Lower lobe of right lung (tissue), 2 donors: ENCODE results near the gene DPP7. TPM values are rescaled to one million over a fixed set of nuclear protein-coding genes. Genes with fewer than 3 reads are reported as not detected.

Experiments
- ATAC-seq, 2 donors: fragments of 200-7000 bp; cut with Tn5 transposase; one replicate each; pipeline ENCODE4 v1.9.1; 2020 to 2022; ENCODE audit warnings: mild to moderate bottlenecking in 2 of 2, moderate library complexity in 2 of 2
- DNase-seq: peaks from one replicate; pipeline ENCODE4 v3.0.0-alpha.2; 2020
- H3K27ac ChIP-seq: fragments of 200-600 bp; one replicate; pipeline ENCODE4 v1.8.0; 2022
- H3K27me3 ChIP-seq: fragments of 200-600 bp; one replicate; pipeline ENCODE4 v1.8.0; 2022; ENCODE audit warnings: low read depth
- H3K36me3 ChIP-seq: fragments of 200-600 bp; one replicate; pipeline ENCODE4 v1.8.0; 2022; ENCODE audit warnings: mild to moderate bottlenecking
- H3K4me1 ChIP-seq: fragments of 200-600 bp; one replicate; pipeline ENCODE4 v1.8.0; 2022
- H3K4me3 ChIP-seq: fragments of 200-600 bp; one replicate; pipeline ENCODE4 v1.8.0; 2022; ENCODE audit warnings: mild to moderate bottlenecking
- H3K9me3 ChIP-seq: fragments of 200-600 bp; one replicate; pipeline ENCODE4 v1.8.0; 2022
- intact Hi-C: fragments of 100-400 bp; cut with DNase I; formaldehyde crosslinking; loops from one replicate; pipeline ENCODE4 v1.11.0; 2022
- total RNA-seq: library from RNA; stranded (reverse); fragmentation: NEBNext Ultra II Directional; extraction: Animal tissue kit (Norgen Biotek cat#: 25700); gene quantifications from one replicate; pipeline ENCODE4 v1.2.1, GENCODE V29; 2021
- TF ChIP-seq, protein P1 (sequence below): fragments of 200-600 bp; IDR thresholded peaks from one replicate; pipeline ENCODE4 v1.8.0; 2022; ENCODE audit warnings: antibody characterized with exemption, mild to moderate bottlenecking
- donor health status: DM: no; HTN: yes; CAD: no; lungs with severe emphysema.

Gene DPP7
- total RNA-seq, 1 donor from 2014 or later, result 190 TPM

DNA sequence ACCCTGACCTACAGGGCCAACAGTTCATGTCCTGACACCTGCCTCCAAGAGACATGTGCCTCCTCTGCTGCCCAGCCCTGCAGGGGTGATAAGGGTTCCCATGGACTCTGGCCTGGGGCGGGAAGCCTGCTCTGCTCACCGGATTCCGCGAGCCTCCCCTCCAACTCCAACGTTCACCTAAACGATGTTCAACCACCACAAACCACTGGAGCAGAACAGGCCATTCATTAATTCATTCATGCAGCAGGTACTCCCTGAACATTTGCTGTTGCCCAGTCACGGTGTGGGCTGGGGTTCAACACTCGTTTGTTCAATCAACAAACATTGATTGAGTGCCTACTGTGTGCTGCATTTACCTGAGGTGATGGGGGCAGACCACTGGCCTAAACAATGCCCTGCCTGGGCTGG lies 40.5 kb downstream of the DPP7 start:
- no peak overlapping the region for H3K27ac ChIP-seq
- ATAC-seq (no peak), DNase-seq (no peak)
- TF ChIP-seq, protein P1, sequence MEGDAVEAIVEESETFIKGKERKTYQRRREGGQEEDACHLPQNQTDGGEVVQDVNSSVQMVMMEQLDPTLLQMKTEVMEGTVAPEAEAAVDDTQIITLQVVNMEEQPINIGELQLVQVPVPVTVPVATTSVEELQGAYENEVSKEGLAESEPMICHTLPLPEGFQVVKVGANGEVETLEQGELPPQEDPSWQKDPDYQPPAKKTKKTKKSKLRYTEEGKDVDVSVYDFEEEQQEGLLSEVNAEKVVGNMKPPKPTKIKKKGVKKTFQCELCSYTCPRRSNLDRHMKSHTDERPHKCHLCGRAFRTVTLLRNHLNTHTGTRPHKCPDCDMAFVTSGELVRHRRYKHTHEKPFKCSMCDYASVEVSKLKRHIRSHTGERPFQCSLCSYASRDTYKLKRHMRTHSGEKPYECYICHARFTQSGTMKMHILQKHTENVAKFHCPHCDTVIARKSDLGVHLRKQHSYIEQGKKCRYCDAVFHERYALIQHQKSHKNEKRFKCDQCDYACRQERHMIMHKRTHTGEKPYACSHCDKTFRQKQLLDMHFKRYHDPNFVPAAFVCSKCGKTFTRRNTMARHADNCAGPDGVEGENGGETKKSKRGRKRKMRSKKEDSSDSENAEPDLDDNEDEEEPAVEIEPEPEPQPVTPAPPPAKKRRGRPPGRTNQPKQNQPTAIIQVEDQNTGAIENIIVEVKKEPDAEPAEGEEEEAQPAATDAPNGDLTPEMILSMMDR, result no peak
- no peak overlapping the region for H3K4me3 ChIP-seq
- H3K4me1 ChIP-seq, result peaks cover 27% of the 10 kb centered on the region
- H3K36me3 ChIP-seq, result peaks cover 6% of the 10 kb centered on the region
- peaks cover 8% of the 10 kb centered on the region for H3K27me3 ChIP-seq
- intact Hi-C loops, result no loop called here
- H3K9me3 ChIP-seq, result no peaks in the 10 kb centered on the region

DNA sequence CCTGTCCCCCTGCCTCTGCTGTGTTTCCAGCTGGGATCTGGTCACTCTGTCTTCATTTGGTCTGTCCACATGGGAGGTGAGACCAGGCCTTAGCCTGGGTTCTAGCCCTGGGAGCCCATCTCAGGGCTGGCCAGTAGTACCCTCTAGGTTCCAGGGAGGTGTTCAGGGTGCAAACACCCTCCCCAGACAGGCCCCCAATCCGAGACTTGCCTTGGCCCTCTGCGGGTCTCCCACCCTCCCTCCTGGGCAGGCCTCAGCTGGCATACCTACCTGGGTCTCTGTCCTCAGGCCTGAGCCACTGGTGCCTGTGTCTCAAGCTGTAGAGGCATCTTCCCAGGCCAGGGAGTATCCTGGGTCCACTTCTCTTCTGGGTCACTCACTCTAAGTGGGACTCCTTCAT lies 43.3 kb downstream of the DPP7 start:
- ATAC-seq, result no peak
- peaks cover 14% of the 10 kb centered on the region for H3K27me3 ChIP-seq
- H3K27ac ChIP-seq, result peak overlapping the region; percentile 69
- H3K9me3 ChIP-seq, result no peaks in the 10 kb centered on the region
- intact Hi-C loops, result no loop called here
- peak overlapping the region; percentile 49 for H3K4me3 ChIP-seq
- peaks cover 12% of the 10 kb centered on the region for H3K4me1 ChIP-seq
- TF ChIP-seq, protein P1, result no peak
- DNase-seq, result peak; percentile 37
- H3K36me3 ChIP-seq, result no peaks in the 10 kb centered on the region

DNA sequence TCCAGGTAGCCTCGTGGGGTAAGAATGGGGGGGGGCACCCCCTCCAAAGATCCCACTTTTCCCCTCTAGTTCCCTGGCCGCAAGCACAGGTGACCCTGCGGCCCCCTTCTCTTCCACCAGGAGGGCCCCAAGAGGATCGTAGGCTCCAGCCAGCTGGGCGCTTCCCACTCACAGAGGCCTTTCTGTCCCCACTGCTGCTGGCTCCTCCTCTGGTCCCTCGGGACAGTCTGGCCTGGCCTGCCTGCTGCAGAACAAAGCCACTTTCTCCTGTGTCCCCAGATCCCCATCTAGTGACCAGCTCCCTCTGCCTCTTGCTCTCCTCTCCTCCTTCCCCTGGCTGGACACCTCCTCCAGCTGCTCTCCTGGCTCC lies 43.6 kb downstream of the DPP7 start:
- DNase-seq, result no peak
- Histone ChIP-seq H3K27me3 (peaks cover 14% of the 10 kb centered on the region), H3K9me3 (no peaks in the 10 kb centered on the region), H3K36me3 (no peaks in the 10 kb centered on the region), H3K4me1 (peaks cover 12% of the 10 kb centered on the region), H3K4me3 (peak overlapping the region; percentile 49), H3K27ac (peak overlapping the region; percentile 69)
- intact Hi-C loops, result no loop called here
- TF ChIP-seq, protein P1, result no peak
- peak; percentile 29 to 39 for ATAC-seq

DNA sequence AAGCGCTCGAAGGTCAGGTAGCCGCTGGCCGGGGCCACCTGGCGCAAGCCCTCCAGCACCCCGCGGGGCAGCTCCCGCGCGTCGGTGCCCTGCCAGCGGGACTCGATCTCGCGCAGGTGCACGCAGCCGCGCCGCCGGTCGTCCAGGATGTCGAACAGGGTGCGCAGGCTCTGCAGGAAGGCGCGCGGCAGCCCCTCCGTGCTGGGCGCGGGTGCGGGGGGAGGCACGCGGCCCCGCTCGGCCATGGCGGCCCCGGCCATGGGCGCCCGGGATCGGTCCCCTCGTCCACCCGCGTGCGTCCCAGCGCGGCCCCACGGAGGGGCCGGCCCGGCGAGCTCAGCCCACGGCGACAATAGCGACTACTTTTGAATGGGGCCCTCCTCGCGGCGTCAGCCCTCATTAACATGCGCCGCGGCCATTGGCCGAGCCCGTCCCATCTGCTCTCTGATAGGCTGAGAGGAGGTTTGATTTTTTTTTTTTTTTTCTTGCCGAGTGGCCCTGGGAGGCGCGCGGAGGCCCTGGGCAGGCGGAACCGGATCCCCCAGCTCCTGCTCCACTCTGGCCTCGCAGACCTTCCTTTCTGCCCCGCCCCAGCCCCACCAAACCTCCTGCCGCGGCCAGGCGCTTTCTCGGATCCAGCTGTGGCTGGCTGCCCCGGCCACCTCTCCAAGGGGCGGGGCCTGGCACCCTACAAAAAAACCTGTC lies 44.2 kb downstream of the DPP7 start, which contains the start of gene SAPCD2:
SAPCD2 (minus strand) TSS at position 357 of the 705 bp plus-strand sequence; CDS start at position 260, 97 bp downstream.
- ATAC-seq (peak; percentile 95 to 96), DNase-seq (peak; percentile 94)
- TF ChIP-seq, protein P1, result no peak
- Histone ChIP-seq H3K27ac (peak within 1 kb of the TSS; percentile 69), H3K27me3 (peaks cover 14% of the 10 kb centered on the region), H3K4me1 (peaks cover 12% of the 10 kb centered on the region), H3K36me3 (no peaks in the 10 kb centered on the region), H3K4me3 (peak within 1 kb of the TSS; percentile 49), H3K9me3 (no peaks in the 10 kb centered on the region)
- intact Hi-C loops, result no loop called here

DNA sequence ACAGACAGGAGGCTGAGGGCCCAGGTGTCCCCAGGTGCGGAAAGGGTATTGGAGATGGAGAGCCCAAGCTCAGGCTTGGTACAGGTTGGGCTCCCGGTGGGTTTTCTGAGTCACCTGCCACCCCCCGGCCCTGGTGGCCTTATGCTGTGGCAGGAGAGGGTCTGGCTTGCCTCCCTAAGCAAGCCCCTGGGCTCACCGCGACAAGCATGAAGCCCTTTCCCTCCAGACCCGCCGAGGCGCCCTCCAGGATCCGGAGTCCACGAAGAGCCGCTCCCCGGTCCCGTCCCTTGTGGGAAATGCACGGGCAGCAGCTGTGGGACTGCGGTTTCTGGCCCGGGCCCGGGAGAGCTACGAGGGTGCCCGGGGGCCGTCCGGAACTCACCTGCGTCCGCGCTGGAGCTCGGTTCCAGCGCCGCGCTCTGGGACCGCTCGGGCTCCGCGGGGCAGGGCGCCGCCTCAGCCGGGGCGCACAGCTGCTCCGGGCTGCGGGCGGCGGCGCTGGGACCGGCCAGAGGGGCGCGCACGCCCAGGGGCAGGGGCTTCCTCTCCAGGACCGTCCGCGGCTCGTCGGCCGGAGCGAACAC lies 44.9 kb downstream of the DPP7 start:
- Histone ChIP-seq H3K27me3 (peaks cover 14% of the 10 kb centered on the region), H3K4me1 (peaks cover 12% of the 10 kb centered on the region), H3K4me3 (no peak overlapping the region), H3K36me3 (no peaks in the 10 kb centered on the region), H3K27ac (no peak overlapping the region), H3K9me3 (no peaks in the 10 kb centered on the region)
- intact Hi-C loops, result no loop called here
- TF ChIP-seq, protein P1, result no peak
- ATAC-seq (no peak), DNase-seq (peak; percentile 45)
